HFF-Myc (cell line): Measurements from ENCODE around the gene RRH.

Experiments used
- DNase-seq: peaks from one replicate; pipeline ENCODE4 v3.0.0-alpha.2; 2011; ENCODE audit warnings: low read depth; ENCODE audit errors: extremely low read depth
- H3K4me3 ChIP-seq: replicated peaks from 2 replicates; pipeline ENCODE4 v1.5.1; 2011; ENCODE audit warnings: low read depth, mild to moderate bottlenecking, control low read depth, low read length
- TF ChIP-seq, protein P1 (sequence below): IDR thresholded peaks from 2 replicates; pipeline ENCODE4 v1.5.1; 2012; ENCODE audit warnings: mild to moderate bottlenecking, low read depth, low read length, control low read depth; ENCODE audit errors: missing control alignments

Gene RRH

DNA sequence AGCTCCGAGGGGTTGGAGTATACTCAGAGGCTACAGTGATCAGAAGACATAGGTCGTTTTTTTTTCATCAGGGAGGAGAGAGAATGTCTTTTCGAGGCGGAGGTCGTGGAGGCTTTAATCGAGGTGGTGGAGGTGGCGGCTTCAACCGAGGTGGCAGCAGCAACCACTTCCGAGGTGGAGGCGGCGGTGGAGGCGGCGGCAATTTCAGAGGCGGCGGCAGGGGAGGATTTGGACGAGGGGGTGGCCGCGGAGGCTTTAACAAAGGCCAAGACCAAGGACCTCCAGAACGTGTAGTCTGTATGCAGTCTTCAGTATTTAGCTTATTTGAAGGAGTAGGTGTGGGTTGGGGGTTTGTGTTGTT, 11.7 kb upstream of the RRH start:
- peak overlapping the region; percentile 85 for H3K4me3 ChIP-seq
- no peak for DNase-seq
- TF ChIP-seq, protein P1, sequence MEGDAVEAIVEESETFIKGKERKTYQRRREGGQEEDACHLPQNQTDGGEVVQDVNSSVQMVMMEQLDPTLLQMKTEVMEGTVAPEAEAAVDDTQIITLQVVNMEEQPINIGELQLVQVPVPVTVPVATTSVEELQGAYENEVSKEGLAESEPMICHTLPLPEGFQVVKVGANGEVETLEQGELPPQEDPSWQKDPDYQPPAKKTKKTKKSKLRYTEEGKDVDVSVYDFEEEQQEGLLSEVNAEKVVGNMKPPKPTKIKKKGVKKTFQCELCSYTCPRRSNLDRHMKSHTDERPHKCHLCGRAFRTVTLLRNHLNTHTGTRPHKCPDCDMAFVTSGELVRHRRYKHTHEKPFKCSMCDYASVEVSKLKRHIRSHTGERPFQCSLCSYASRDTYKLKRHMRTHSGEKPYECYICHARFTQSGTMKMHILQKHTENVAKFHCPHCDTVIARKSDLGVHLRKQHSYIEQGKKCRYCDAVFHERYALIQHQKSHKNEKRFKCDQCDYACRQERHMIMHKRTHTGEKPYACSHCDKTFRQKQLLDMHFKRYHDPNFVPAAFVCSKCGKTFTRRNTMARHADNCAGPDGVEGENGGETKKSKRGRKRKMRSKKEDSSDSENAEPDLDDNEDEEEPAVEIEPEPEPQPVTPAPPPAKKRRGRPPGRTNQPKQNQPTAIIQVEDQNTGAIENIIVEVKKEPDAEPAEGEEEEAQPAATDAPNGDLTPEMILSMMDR, result no peak

DNA sequence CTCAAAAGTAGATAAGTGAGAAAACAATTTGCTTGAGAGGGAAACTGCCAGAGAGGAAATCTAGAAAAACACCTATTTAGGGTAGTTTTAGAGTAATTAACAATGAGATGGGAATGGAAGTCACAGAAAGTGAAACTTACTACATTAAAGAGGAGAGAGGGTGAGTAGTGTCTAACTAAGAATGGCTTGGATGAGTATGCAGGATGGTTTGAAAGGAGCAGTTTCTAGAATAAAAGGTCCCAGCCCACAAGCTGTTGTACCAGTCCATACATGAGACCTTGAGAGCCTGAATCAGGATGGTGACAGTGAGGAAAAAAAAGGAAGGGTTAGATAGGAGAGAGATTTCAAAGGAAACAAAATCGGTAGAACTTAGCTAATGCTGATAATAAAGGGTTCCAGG, 10.9 kb upstream of the RRH start:
- peak overlapping the region; percentile 85 for H3K4me3 ChIP-seq
- TF ChIP-seq, protein P1, result no peak
- DNase-seq, result no peak

DNA sequence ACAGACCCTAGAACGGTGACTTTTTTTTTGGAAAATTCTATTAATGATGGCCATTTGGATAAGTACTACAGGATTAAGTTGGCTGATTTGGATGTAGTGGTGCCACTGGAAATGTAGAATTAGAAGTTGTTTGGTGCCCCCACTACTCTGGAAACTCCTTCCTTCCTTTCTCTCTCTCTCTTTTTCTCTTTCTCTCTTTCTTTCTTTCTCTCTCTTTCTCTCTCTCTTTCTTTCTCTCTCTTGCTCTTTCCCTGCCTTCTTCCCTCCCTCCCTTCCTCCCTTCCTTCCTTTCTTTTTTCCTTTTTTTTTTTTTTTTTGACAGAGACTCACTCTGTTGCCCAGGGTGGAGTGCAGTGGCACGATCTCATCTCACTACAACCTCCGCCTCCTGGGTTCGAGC, 9.5 kb upstream of the RRH start:
- H3K4me3 ChIP-seq, result no peak overlapping the region
- TF ChIP-seq, protein P1, result no peak
- DNase-seq, result no peak

DNA sequence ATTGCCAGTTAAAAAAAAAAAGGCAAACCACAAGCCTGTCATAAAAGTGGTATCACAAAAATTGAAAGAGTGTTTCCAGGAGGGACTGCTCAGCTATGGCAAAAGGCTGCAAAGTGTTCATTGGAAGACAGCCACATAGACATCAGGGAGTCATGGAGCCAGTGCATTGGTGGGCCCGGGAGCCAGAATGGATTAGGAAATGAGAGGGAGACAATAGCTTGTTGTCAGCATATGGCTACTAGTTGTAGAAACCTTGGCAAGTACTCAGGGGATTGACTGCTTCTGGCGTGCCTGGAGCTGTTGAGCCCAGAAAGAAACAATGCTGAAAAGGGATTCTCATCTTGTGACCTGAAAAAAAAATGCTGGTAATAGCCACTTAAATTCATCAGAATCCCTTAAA, 7.2 kb upstream of the RRH start:
- H3K4me3 ChIP-seq, result no peak overlapping the region
- TF ChIP-seq, protein P1, result no peak
- no peak for DNase-seq

DNA sequence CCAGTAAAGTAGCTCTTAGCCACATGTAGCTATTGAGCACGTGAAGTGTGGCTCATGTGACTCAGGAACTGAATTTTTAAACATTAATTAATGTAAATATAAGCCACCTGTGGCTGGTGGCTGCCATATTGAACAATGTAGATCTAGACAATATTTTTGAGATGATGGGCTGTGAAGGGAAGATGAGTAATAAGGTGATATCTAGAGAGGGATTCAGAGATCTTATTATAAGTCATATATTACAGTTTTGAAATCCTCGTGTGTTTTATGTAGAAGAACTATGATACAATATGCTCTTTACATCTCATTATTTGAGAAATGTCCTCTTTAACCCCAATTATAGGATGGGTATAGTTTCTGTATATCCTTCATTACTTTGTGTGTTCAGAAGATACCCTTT, 6.6 kb upstream of the RRH start:
- no peak overlapping the region for H3K4me3 ChIP-seq
- TF ChIP-seq, protein P1, result no peak
- no peak for DNase-seq

DNA sequence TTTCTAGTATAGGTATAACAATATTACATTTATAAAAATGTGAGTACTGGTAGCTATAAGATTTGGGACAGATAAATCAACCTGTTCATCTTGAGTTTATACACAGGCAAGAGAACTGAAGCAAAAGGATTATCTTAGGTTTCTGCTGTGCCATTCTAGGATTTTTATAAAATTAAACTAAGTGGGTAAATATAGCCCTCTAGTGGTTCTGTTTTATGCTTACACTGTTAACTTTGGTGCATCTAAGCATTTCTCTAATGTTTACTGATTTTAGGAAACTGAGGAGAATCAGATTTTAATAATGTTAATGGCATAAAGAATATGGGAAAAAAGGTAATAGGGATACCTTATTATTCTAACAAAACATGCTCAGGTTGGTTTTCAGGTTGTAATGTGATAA, 1.1 kb upstream of the RRH start:
- H3K4me3 ChIP-seq, result no peak overlapping the region
- TF ChIP-seq, protein P1, result peak; percentile 26
- no peak for DNase-seq

DNA sequence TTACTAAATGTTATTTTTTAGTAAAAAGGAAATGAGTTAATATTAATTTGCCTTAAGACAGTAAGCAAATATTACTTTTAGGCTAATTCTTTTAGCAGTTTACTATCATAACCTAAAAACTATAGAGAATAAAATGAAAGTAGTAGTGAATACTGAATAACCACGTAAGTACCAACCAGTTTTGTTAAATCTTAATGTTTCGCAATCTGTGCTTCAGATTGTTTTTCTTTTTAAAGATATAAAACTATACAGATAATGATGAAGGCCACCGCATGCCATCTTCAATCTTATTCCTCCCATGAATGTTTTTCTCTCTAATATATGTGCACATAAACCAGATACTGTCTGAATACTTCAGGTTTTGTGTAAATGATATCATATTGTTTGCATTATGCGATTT, 6.0 kb downstream of the RRH start:
- no peak overlapping the region for H3K4me3 ChIP-seq
- DNase-seq, result no peak
- TF ChIP-seq, protein P1, result no peak
